ENCODE data around the gene DAPK1.

Gene DAPK1

GRCh38 chr9:87648606-87649005, 150.9 kb downstream of the DAPK1 start:
- TF ChIP-seq, protein P1, sequence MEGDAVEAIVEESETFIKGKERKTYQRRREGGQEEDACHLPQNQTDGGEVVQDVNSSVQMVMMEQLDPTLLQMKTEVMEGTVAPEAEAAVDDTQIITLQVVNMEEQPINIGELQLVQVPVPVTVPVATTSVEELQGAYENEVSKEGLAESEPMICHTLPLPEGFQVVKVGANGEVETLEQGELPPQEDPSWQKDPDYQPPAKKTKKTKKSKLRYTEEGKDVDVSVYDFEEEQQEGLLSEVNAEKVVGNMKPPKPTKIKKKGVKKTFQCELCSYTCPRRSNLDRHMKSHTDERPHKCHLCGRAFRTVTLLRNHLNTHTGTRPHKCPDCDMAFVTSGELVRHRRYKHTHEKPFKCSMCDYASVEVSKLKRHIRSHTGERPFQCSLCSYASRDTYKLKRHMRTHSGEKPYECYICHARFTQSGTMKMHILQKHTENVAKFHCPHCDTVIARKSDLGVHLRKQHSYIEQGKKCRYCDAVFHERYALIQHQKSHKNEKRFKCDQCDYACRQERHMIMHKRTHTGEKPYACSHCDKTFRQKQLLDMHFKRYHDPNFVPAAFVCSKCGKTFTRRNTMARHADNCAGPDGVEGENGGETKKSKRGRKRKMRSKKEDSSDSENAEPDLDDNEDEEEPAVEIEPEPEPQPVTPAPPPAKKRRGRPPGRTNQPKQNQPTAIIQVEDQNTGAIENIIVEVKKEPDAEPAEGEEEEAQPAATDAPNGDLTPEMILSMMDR (IDR thresholded peaks at IDR 0.05; ENCODE audit: low read depth, low read length), result no peak
- peaks cover 44% of the 10 kb centered on the region for H3K36me3 ChIP-seq
- no peak overlapping the region for H3K27ac ChIP-seq
- no peaks in the 10 kb centered on the region for H3K27me3 ChIP-seq (ENCODE audit: insufficient read depth, low read depth, severe bottlenecking)
- DNase-seq, result no peak
- H3K9me3 ChIP-seq (ENCODE audit: severe bottlenecking), result no peaks in the 10 kb centered on the region
- H3K4me3 ChIP-seq (ENCODE audit: low read depth, low read length), result no peak overlapping the region

DNA sequence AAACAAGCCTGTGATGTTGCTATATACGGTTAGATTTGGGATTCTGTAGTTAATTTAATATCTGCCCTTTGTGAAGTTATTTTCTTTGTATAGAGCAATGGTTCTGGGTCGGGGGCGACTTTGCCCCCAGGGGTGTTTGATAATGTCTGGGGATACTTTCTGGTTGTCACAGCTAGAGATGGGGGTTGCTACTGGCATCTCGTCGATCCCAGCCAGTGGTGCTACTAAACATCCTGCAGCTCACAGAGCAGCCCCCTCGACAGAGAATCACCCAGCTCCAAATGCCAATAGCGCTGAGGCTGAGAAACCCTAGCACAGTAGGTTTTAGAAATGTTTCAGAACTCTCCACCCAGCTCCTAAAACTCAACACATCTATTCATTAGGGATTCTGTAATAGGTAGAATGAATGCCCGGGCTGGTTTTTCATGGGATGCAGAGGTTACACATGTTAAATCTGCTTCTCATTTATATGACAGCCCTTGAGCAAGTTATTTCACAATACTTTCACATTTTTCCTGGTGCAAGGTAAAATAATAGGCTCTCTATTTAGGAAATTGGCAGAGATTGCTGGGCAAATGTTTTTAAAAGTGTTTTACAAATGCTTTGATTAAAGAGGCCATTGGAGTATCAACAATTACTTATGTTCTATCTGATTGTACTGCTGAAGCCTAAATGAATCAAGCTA, 153.1 kb downstream of the DAPK1 start:
- Histone ChIP-seq H3K27ac (no peak overlapping the region), H3K27me3 (ENCODE audit: insufficient read depth, low read depth, severe bottlenecking) (no peaks in the 10 kb centered on the region), H3K9me3 (ENCODE audit: severe bottlenecking) (no peaks in the 10 kb centered on the region), H3K36me3 (peaks cover 38% of the 10 kb centered on the region), H3K4me3 (ENCODE audit: low read depth, low read length) (no peak overlapping the region)
- TF ChIP-seq, protein P1 (IDR thresholded peaks at IDR 0.05; ENCODE audit: low read depth, low read length), result no peak
- no peak for DNase-seq

- Histone ChIP-seq H3K36me3 (peaks cover 34% of the 10 kb centered on the region), H3K9me3 (ENCODE audit: severe bottlenecking) (no peaks in the 10 kb centered on the region), H3K4me3 (ENCODE audit: low read depth, low read length) (no peak overlapping the region), H3K27ac (no peak overlapping the region), H3K27me3 (ENCODE audit: insufficient read depth, low read depth, severe bottlenecking) (no peaks in the 10 kb centered on the region)
- no peak for DNase-seq
- TF ChIP-seq, protein P1 (IDR thresholded peaks at IDR 0.05; ENCODE audit: low read depth, low read length), result no peak
These were observed 153.8 kb downstream of the DAPK1 start for GRCh38 chr9:87651431-87651830.

DNA sequence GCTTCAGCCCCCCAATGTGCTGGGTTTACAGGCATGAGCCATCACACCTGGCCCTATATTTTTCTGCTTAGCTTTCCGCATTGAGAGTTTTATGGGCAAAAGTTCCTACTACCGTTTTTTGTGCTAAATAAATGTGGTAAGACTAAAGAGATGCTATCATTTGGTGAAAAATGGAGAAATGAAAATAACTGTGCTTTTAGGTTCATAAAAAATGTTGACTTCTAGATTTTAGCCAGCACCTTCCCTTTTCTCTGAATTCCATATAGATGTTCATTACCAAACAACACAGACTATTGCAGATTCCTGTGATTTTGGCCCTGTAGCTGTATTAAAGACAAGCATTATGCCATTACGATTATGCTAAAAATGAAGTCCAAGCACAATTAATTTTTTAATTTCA, 156.3 kb downstream of the DAPK1 start:
- peaks cover 24% of the 10 kb centered on the region for H3K36me3 ChIP-seq
- no peaks in the 10 kb centered on the region for H3K9me3 ChIP-seq (ENCODE audit: severe bottlenecking)
- no peak for DNase-seq
- H3K27ac ChIP-seq, result no peak overlapping the region
- H3K27me3 ChIP-seq (ENCODE audit: insufficient read depth, low read depth, severe bottlenecking), result no peaks in the 10 kb centered on the region
- TF ChIP-seq, protein P1 (IDR thresholded peaks at IDR 0.05; ENCODE audit: low read depth, low read length), result no peak
- no peak overlapping the region for H3K4me3 ChIP-seq (ENCODE audit: low read depth, low read length)

DNA sequence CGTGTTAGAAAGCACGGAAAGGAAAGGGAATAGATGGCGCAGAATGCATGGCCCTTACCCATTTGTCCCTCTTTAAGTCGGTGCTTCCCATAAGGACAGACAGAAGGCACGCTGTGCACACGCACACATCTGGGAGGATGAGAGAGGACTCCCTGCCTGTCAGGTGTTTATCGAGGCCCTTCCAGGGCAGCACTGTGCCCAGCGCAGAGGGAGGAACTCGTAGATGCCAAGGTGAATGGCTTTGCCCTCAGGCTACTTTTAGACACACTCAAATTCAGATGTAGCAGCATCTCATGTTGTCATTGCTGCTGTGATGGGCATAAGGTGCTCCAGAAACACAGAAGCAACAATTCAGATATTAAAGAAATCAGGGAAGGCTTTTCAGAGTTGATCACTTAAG, 158.1 kb downstream of the DAPK1 start:
- TF ChIP-seq, protein P1 (IDR thresholded peaks at IDR 0.05; ENCODE audit: low read depth, low read length), result no peak
- Histone ChIP-seq H3K4me3 (ENCODE audit: low read depth, low read length) (no peak overlapping the region), H3K27ac (no peak overlapping the region), H3K27me3 (ENCODE audit: insufficient read depth, low read depth, severe bottlenecking) (no peaks in the 10 kb centered on the region), H3K36me3 (peaks cover 13% of the 10 kb centered on the region), H3K9me3 (ENCODE audit: severe bottlenecking) (no peaks in the 10 kb centered on the region)
- DNase-seq, result no peak

GRCh38 chr9:87656485-87656884, 158.8 kb downstream of the DAPK1 start:
- no peak for DNase-seq
- Histone ChIP-seq H3K27ac (no peak overlapping the region), H3K4me3 (ENCODE audit: low read depth, low read length) (no peak overlapping the region), H3K9me3 (ENCODE audit: severe bottlenecking) (no peaks in the 10 kb centered on the region), H3K36me3 (peaks cover 10% of the 10 kb centered on the region), H3K27me3 (ENCODE audit: insufficient read depth, low read depth, severe bottlenecking) (no peaks in the 10 kb centered on the region)
- TF ChIP-seq, protein P1 (IDR thresholded peaks at IDR 0.05; ENCODE audit: low read depth, low read length), result no peak
